Activated CD4-positive, alpha-beta T cell treated with anti-CD3 and anti-CD28 coated beads for 4 hours (primary cell): ENCODE data around the gene ARHGAP25.
"Not testable (repeated sequence)": the region's sequence is repeated elsewhere in the genome, so short reads cannot be mapped to it uniquely, and the experiment has no call there.

ENCODE experiments used
- DNase-seq, 2 donors: peaks; one replicate each; pipeline ENCODE4 v3.0.0-alpha.2; 2020

ARHGAP25 gene

DNA sequence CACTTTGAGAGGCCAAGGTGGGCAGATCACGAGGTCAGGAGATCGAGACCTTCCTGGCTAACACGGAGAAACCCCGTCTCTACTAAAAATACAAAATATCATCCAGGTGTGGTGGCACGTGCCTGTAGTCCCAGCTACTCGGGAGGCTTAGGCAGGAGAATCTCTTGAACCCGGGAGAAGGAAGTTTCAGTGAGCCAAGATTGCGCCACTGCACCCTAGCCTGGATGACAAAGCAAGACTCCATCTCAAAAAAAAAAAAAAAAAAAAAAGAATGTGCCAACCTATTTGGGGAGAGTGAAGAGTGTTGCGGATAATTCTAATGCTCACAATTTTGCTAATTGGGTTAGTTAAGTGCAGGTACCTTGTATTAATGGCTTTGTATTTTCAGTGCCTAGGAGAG is 67.5 kb downstream of the ARHGAP25 start:
- DNase-seq, result not testable (repeated sequence)

DNA sequence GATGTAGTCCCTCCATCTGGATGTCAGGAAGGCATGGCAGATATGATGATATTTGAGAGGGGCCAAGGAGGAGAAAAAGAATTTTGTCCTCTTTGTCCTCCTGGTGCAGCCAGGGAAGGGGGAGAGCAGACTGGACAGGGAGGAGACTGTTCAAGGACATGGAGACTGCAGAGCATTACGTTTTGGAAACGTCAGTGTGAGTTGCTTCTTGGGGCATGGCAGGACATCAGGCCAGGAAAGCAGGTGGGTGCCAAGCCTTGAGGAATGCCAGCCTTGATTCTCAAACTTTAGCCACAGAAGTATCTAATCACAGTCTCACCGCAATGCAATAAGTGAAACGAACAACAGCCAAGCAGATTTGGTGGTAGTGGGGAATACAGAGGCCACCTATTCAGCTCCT is 70.4 kb downstream of the ARHGAP25 start:
- DNase-seq, result no peak

DNA sequence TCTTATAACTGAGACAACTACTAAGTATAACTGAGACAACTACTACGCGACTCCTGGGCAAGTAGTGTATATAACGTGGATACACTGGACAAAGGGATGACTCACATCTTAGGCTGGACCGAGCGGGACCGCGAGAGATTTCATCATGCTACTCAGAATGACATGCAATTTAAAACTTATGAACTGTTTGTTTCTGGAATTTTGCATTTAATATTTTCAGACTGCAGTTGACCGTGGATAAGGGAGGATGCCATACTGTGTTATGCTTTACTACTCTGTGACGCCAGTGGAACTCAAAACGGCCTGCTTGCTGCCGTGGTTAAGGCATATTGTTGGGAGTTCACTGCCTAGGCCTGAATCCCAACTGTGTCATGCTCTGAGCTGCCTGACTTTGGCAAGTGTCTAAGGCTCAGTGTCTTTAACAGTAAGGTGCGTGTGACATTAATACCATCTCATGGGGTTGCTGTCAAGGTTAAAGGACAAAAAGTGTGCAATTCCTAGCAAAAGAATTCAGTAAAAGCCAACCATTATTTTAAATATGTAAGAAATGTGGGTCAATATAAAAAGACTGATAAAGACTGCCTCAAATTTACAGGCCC is 72.0 kb downstream of the ARHGAP25 start:
- no peak for DNase-seq

DNA sequence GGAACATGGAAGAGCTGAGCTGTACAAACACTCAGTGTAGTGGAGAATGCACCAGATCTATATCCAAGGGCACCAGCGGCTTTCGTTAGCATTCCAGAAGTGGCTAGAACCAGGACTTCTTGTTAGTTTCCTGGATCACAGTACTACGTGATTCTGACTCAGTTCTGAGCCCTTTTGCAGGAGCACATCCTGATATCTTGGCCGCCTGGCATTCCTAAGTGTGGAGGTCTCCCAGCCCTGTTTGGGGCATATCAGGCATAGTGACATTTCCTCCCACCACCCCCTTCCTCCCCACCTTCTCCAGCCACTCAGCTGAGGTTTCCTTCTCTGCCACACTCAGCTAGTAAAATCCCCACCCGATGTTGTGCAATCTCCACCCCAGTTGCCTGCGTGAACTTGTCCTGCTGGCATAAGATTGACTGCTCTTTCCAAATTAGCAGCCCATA is 73.2 kb downstream of the ARHGAP25 start:
- DNase-seq, result no peak

DNA sequence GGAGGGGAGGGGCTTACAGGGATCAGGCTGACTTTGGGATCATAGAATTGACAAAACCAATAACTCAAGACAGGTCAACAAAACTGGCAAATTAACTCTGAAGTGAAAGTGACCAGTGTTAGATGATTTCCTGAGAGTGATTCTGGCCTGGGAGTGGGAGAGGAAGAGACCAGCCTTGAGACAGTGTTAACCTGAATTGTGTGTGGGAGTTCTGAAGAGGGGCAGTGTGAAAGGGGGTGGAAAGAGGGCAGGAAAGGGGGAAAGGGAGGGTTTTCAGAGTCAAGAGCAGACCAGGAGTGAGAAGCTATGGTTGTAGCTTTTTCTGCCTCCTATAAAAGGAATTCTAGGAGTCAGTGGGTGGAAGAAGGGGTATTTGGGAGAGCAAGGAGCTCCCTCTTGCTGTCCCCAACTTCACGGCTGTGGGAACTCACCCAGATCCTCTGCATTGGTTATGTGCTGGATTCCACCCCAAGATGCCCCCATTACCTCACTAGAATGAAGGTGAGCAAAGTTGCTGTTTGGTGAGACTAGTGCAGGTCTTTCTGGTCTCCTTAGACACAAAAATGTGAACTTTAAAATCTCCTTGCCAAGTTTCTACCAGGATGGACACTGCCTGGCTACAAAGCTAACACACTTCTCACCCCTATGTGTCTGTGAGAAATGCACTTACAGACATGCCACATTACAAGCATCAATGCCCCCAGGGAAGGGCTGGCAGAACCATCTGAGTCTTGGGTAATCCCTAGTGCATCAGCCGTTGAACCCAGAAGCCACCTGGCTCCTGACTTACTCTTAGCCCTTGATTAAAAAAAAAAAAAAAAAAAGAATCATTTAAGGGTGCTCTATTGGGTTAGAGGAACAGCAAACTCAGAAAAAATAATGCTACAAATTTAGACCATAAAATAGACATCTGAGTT is 75.0 kb downstream of the ARHGAP25 start:
- no peak for DNase-seq

DNA sequence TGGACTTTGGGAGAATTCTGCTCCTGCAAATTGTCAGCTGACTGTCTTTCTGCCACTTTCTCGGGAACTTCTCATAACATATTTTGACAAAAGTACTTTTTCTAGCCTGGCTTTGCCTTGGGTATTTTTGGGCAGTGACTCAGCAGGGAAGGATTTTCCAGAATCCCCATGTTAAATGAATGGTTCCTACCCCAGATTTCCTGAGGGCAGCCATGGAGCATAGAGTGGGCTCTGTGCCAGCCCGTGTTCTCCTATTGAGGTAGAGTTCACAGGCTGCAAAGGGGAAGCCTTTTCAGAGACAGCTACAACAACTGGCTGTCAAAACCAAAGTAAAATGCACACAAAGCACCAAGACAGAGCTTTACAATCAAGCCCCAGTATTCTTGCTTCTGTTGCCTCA is 76.8 kb downstream of the ARHGAP25 start:
- no peak for DNase-seq

DNA sequence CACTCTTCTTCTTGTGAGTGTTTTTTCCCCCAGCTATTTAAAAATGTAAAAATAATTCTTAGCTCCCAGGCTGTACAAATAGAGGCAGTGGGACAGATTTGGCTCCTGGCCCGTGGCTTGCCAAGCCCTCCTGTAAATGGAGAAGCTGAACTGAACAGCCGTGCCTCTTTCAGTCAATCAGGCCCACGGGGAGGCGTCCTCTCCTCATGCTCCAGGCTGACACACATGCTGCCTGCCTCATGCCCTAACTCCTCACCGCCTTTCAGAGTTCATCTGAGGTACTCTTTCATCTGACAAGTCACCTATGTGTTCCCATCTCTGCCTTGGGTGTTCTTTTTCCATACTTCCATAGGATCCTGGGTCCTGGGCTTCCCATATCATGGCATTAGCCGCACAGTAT is 77.6 kb downstream of the ARHGAP25 start:
- no peak for DNase-seq

DNA sequence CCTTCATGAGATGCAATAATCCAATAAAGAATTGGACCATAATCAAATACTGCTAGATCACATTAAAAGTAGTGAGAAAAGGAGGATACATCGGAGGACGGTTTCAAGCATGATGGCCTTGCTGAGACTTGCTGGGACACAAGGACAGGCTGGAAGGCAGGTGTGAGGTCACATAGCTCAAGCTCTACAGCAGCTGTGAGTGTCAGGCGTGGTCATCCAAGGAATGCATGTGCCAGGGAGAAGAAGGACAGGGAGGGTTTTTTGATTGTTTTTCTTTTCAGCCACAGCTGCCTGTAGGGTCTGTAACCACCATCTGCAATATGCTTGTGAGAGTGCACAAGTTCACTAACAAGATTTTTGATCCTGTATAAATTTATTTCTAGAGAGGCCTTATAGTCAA is 79.0 kb downstream of the ARHGAP25 start:
- DNase-seq, result no peak

DNA sequence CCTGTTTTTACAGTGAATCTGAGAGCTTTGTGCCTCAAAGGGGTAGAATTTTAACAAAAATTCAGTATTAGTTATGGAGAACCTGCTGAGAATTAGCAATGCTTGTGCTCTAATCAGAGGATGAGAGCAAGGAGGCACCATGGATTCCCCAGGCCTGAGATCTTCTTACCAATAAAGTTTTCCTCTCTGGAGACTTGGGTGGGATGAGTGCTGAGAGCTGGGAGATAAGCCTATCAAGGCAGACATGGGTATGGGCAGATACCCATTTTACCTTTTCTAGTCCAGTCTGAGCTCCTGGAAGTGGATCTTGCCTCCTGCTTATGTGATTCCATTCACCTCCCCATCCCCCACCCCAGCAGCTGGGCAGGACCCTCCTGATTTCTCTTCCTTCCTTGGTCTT is 82.7 kb downstream of the ARHGAP25 start:
- no peak for DNase-seq

DNA sequence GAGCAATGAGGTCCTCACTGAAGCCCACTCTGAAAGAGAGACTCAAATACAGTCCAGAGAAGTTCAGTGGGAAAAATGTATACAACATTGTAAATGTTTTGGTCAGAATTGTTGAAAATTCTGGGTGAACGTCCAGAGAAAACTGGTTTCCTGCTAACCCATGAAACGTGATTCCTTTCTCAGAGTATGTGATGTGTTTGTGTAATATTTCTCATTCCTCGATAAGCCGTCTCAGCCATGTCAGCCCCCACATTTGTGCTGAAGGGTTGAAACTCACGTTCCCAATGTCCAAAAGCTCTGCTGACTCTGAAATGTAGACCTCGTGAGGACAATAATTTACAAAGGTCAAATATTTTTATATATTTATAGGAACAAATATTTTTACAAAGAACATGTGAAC is 84.9 kb downstream of the ARHGAP25 start:
- DNase-seq, result no peak

DNA sequence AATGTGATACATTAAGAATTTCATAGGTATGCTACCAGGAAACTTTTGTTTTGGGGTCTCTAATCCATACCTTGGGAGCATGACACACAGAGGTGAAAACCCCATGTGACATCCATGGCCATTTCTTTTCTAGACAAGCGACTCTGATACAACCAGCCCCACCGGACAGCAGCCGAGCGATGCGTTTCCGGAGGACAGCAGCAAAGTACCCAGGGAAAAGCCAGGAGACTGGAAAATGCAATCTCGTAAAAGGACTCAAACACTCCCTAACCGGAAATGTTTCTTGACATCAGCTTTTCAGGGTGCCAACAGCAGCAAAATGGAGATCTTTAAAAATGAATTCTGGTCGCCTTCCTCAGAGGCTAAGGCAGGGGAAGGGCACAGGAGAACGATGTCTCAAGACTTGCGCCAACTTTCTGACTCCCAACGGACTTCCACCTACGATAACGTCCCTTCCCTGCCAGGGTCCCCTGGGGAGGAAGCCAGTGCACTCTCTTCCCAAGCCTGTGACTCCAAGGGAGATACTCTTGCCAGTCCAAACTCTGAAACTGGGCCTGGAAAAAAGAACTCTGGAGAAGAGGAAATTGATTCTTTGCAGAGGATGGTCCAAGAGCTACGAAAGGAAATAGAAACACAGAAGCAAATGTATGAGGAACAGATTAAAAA is 87.7 kb downstream of the ARHGAP25 start:
- no peak for DNase-seq

DNA sequence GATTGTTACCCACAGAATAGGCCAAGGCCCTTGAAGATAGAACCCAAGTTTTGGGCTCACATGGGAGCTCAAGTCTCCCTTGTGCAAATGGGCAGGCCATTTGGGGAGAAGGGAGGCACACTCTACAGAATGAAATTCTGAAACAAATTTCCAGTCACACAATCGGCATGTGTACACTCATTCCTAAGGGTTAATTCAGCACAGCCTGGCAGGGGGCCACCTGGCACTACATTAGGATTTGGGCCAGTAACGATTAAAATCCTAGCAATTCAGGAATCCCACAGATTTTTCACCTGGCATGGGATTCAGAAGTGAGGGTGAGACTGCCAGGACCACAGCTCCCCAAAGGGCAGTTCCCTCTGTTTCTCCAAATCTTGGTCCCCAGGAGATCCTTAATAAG is 90.2 kb downstream of the ARHGAP25 start:
- no peak for DNase-seq

DNA sequence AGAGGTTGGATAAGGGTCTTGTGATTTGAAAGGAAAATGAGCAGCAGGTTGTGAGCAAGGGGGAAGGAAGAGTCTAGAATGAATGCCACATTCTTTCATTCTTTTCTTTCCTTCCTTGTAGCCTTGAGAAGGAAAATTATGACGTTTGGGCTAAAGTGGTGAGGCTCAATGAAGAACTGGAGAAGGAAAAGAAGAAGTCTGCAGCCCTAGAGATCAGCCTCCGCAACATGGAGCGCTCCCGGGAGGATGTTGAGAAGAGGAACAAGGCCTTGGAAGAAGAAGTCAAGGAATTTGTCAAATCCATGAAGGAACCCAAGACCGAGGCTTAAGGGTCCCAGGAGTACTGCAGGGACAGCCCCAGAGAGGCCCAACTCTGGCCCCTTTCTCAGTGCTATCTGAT is 91.3 kb downstream of the ARHGAP25 start:
- no peak for DNase-seq

DNA sequence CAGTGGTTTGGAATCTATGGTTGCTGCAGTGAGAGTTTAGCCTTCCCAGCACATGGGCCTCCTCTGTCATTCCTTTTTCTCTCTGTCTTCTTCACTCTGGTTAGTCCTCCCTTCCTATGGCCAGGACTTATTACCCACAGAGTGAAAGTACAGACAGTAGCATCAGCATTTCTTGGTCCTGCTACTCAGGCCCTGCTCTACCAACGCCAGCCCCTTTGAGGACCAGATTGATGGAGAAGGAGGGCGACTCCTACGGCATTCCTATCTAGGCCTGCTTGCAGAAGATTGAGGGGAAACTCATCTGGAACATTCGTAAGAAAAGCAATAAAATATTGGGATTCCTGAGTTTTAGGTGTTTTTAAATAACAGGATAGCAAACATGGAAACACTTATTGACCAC is 93.1 kb downstream of the ARHGAP25 start:
- DNase-seq, result no peak

DNA sequence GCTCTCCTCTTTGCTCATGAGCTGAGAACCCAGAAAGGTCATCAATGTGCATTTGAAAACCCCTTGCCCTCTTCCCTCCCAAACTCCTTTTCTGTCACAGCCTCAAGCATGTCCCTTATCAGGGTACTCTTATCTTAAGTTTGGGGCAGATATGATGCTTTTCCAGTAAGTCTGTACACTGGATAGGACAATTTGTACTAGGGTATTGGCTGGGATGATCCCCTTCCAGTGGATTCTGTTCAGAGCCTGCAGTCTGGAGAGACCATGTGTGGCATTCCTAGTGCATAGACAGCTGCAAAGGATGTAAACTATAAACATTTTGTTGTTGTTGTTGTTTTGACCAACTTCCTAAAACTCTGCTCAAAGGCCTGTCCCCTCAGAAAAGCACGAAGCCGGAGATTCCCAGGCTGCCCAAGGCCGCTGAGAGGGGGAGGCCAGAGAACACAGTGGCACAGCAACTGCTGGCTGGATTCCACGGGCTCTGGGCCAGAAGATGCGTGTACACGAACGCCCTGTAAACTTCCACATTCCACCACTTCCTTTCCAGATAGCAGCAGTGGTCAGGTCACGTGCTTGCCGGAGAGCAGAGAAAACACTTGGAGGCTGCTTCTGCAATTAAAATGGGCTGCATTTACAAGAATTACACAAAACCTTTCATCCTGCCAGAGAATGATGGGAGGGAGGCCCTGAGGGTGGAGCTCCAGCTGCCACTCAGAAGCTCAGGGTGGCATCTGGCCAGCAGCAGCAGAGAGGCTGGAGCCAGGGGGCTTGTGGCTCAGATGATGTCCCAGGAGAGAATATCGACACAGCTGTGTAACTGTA is 94.5 kb downstream of the ARHGAP25 start:
- DNase-seq, result peak; percentile 47 to 55

DNA sequence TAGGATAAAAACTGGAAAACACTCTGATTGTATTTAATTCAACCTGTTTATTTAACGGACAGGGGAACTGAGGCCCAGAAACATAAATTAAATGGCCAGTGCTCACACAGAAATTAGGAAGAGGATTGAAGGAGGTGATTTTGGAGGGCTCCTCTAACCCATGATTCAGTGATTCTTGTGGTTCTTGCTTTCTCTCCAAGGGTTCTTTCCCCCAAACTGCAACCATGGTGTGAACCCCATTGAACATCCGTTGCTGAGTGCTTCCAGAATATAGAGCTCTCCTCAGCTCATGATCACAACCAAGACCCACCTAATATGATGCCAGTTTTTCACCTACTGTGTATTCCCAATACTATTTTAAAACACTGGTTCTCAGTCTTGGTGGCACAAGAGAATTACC is 95.1 kb downstream of the ARHGAP25 start:
- no peak for DNase-seq

DNA sequence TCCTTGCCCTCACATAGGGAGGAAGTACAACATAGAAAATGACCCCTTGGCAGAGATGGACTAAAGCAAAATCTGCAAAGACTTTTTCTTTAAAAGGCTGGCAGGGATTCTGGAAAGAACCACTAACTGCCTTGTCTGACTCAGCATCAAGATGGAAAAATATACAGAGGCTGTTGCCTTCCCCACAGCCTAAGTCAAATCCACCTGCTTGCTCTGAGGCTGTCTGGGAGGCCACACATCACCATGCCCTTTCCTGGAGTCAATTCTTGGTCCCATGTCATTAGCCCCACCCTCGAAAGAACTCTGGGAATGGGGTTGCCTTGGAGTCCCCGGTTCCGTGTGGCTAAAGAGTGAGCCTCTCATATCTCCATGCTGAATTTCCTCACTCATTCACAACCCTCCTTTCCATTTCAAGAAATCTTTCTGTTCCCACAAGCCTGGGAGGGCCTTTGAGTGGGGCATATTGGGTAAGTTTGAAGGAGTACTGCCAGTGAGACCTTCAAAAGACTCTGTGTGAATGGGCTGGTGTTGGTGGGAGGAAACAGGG is 97.1 kb downstream of the ARHGAP25 start:
- no peak for DNase-seq

DNA sequence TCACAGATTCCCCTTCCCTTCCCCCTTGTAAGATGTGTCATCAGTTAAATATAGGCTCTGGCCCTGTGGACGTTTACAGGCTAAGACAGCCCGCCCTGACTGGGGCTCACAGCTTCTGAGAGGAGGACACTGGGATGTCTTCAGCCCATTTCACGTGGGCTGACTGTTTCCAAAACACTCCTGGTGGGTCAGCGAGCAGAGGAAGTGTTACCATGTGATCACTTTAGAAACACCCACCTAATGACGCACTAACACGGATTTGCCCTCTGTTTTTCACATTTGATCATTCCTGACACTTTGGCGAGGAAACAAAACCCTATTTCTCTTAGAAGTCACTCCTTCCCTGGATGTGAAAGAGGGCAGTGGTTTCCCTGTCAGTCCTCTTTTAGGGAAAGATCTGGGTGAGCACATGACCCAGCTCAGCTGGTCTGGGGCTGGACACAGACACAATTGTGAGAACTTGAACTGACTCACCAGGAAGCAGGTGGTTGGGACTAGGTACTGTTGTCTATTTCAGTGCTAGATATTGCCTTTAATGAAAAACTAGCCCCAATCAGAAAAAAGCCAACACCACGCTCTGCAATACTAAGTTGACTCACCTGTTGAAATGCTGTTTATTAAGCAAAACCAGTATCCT is 97.7 kb downstream of the ARHGAP25 start:
- DNase-seq, result peak; percentile 48 to 61

DNA sequence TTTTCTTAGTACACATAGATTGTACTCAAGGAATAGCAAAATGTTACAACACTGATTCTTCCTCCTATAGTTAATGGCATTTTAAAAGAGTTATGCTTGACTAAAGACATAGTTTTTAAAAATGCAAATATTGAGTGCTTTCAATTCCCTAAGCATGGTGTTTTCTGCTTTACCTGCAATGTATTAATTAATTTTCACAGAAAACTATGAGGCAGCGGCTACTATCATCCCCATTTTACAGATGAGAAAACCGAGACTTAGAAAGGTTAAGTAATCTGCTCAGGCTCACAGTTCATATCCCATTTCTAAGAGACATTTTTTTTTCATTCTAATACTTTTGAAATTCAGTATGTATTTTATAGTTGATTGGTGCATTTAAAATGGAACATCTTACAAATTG is 98.6 kb downstream of the ARHGAP25 start:
- DNase-seq, result no peak

DNA sequence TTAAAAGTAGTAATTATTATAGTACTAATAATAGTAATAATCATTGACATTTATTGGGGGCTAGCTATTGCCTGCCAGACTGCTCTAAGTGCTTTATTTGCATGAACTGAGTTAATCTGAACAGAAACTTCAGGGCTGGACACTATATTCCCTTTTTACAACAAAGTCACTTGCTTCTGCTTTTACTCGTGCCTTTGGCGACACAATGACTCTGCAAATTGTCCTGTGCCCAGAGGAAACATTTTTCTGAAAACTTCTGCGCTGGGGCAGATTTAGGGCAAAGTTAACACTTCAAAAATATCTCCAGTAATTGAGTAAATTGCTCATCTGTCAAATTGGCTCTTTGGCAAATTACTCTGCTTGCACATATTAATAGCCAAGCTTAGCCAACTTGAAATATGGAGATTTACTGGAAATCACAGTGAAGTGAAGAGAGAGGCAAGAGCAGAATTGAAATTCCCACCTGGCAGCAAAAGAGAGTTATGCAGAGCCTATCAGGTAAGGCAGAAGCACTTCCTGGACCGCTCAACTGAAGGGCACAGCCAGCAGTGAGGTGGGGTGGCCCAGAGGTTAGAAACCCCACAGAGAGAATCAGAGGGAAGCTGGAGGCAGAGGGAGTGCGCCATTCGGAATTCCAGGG is 100.2 kb downstream of the ARHGAP25 start:
- DNase-seq, result no peak

DNA sequence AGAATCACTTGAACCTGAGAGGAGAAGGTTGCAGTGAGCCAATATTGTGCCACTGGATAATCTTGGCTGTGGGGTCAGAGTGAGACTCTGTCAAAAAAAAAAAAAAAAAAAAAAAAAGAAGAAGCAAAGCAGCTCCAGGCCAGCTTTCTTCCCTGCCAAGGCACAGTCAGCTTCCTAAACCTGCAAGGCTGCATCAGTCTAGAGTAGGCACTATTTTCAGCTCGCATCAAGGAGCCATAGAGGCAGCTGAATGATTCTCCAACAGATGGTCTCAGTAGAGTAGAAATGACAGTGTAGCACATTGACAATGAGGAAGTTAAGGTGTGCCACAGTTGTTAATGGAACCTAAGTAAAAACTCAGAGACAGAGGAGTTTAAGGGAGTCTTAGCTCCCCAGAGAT is 101.0 kb downstream of the ARHGAP25 start:
- DNase-seq, result no peak
